Neural cell (in vitro differentiated cells): ENCODE data around the gene PRELID1.

Experiments
- CTCF ChIP-seq: fragments of 450-650 bp; IDR thresholded peaks from 2 replicates; pipeline ENCODE4 v1.5.1; 2014; ENCODE audit warnings: antibody characterized with exemption, mild to moderate bottlenecking, moderate library complexity; ENCODE audit not compliant: poor library complexity, severe bottlenecking
- EP300 ChIP-seq: fragments of 450-650 bp; conservative IDR thresholded peaks from 2 replicates; pipeline ENCODE4 v1.6.1; 2014; ENCODE audit warnings: antibody characterized with exemption, mild to moderate bottlenecking, moderate library complexity; ENCODE audit not compliant: poor library complexity, severe bottlenecking
- EZH2 ChIP-seq: fragments of 200-600, 300-800 bp; shearing (Covaris generic), sonication (generic); IDR thresholded peaks from 2 replicates; pipeline ENCODE4 v1.6.1; 2014; ENCODE audit warnings: antibody characterized with exemption, low read length, borderline replicate concordance, mild to moderate bottlenecking; ENCODE audit not compliant: insufficient read depth, poor library complexity, severe bottlenecking
- POLR2AphosphoS5 ChIP-seq: IDR thresholded peaks from 2 replicates; pipeline ENCODE4 v1.6.1; 2012
- REST ChIP-seq: IDR thresholded peaks from 2 replicates; pipeline ENCODE4 v1.6.1; 2012; ENCODE audit warnings: borderline replicate concordance
- TAF1 ChIP-seq: IDR thresholded peaks from 2 replicates; pipeline ENCODE4 v1.6.1; 2012; ENCODE audit warnings: low read depth

GRCh38 chr5:177313561-177314259 lies 10.1 kb downstream of the PRELID1 start:
- no peak for TF ChIP-seq CTCF
- TF ChIP-seq EP300: no peak
- no peak for TF ChIP-seq EZH2
- TF ChIP-seq TAF1: no peak
- TF ChIP-seq REST: no peak
- no peak for TF ChIP-seq POLR2AphosphoS5
